Heart right ventricle (tissue), 16 donors: ENCODE data around the gene PRKN. TPM values are rescaled to one million over a fixed set of nuclear protein-coding genes. Genes with fewer than 3 reads are reported as not detected.
A peak's percentile ranks its signal among the peaks of the same experiment; 100 is the strongest.

Source experiments
- ATAC-seq, 8 donors: fragments of 200-7000 bp; cut with Tn5 transposase; one replicate each; pipeline ENCODE4 v1.9.1; 2020; ENCODE audit warnings: mild to moderate bottlenecking in 8 of 8, moderate library complexity in 8 of 8, moderate number of reproducible peaks in 1 of 8
- DNase-seq, 2 donors: peaks; one replicate each; pipeline ENCODE4 v3.0.0-alpha.2; 2020
- H3K27ac ChIP-seq, 10 donors: fragments of 200-600 bp; sonication (generic) in 2 of 10; one replicate each; pipeline versions ENCODE4 v1.5.0 to v1.8.0; 2020 to 2022; ENCODE audit warnings: mild to moderate bottlenecking in 3 of 10
- H3K27me3 ChIP-seq, 7 donors: fragments of 200-600 bp; one replicate each; pipeline ENCODE4 v1.8.0; 2021 to 2022; ENCODE audit warnings: mild to moderate bottlenecking in 2 of 7
- H3K36me3 ChIP-seq, 9 donors: fragments of 200-600 bp; sonication (generic) in 1 of 9; one replicate each; pipeline versions ENCODE4 v1.5.0 to v1.8.0; 2020 to 2022; ENCODE audit warnings: mild to moderate bottlenecking in 2 of 9
- H3K4me1 ChIP-seq, 9 donors: fragments of 200-600 bp; sonication (generic) in 1 of 9; one replicate each; pipeline versions ENCODE4 v1.5.0 to v1.8.0; 2020 to 2022; ENCODE audit warnings: mild to moderate bottlenecking in 4 of 9
- H3K4me3 ChIP-seq, 10 donors: fragments of 200-600 bp; sonication (generic) in 2 of 10; one replicate each; pipeline versions ENCODE4 v1.5.0 to v1.8.0; 2020 to 2022; ENCODE audit warnings: mild to moderate bottlenecking in 7 of 10, moderate library complexity in 2 of 10
- H3K9me3 ChIP-seq, 11 donors: fragments of 200-600 bp in 10 of 11; sonication (generic) in 2 of 11; one replicate each; pipeline versions ENCODE4 v1.5.0 to v1.8.0; 2013 to 2022; ENCODE audit warnings: mild to moderate bottlenecking in 2 of 11, control low read depth in 1 of 11, moderate library complexity in 1 of 11
- WGBS, 2 donors: extraction: QIAGEN DNeasy Blood & Tissue Kit; methylation state at CpG; one replicate each; pipeline ENCODE4 v1.1.7; 2013; ENCODE audit warnings: inconsistent platforms in 1 of 2; 5-methylcytosine and 5-hydroxymethylcytosine counted together
- intact Hi-C, 10 donors: fragments of 100-400 bp; cut with DNase I; formaldehyde crosslinking; loops; one replicate each; pipeline versions ENCODE4 v1.11.1 to v1.14.2; 2022
- polyA plus RNA-seq, 2 donors: library from polyadenylated mRNA; stranded (reverse); fragments of 200-250 nt; gene quantifications; one replicate each; pipeline ENCODE4 v1.2.3, GENCODE V29; 2013
- total RNA-seq, 10 donors: library from RNA; stranded (reverse); fragmentation: NEBNext Ultra II Directional in 3 of 10; extraction: Animal tissue kit (Norgen Biotek cat#: 25700) in 3 of 10; gene quantifications; one replicate each; pipeline versions ENCODE4 v1.2.1 to v1.2.4, GENCODE V29; 2021 to 2023
- TF ChIP-seq, protein P1 (sequence below), 9 donors: fragments of 200-600 bp; sonication (generic) in 2 of 9; IDR thresholded peaks; one replicate each; pipeline versions ENCODE4 v1.5.0 to v1.8.0; 2021 to 2022; ENCODE audit warnings: antibody characterized with exemption in 9 of 9, mild to moderate bottlenecking in 5 of 9, moderate library complexity in 1 of 9
- donor health status: Arrhythmogenic right ventricular cardiomyopathy.
- donor health status: ischemic (EF 13 %, LVEDD 7.1; RV severe dilation, severe dysfunction).
- donor health status: healthy with polysubstance abuse.
- donor health status: DM: no; HTN: yes; CAD: no.
- donor health status: DM: no; HTN: no; CAD: no.
- donor health status: ischemic (EF 25% LVEDD 6.9; RV normal size, moderate dysfunction).
- donor health status: ischemic (EF 25% LVEDD 5.7; RV mildly dilated, moderate dysfunction).
- donor health status: healthy.
- donor health status: DM: yes; HTN: yes; CAD: no.
- donor health status: Ischemic cardiomyopathy.
- donor health status: ischemic (EF 35%, LVEDD 5.7; RV mildly dilated, moderate dysfunction).
- donor health status: nonischemic (EF 11% LVEDD 7.7; RV severe dilation, severe dysfunction).
- donor health status: DM: yes; HTN: yes; CAD: no.
- donor health status: PGD.
- donor health status: ischemic (EF 29% LVEDD 5.4; RV normal size, mild dysfunction).
- donor health status: nonischemic (EF 23%, LVEDD 6.1; RV moderate dilation, normal function).

PRKN gene
- total and polyA plus RNA-seq, 12 donors = 2.3 to 27.7 (median 26.3) TPM

DNA sequence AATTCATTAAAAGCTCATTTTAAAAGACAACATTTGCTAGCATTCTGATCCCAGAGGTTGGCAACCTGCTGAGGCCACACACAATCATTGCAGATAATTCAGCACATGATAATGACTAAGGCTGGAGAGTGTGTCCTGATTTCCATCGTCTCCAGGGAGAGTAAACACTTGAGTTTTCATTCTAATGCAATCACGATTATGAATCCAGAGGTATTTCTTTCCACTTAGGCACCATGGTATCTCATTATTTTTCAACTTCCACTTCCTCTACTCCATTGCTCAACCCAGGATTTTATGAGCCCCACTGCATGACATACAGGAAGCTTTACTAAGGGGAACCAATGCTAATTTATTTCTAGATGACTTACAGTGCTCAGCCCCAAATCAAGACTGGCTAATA is 1179.9 kb downstream of the PRKN start:
- DNase-seq (no peak), ATAC-seq (peak in 1 of 8 donors; percentile 75)
- H3K4me1 ChIP-seq = peaks cover 0 to 11% (median 6%) of the 10 kb centered on the region in 9 donors
- no peaks in the 10 kb centered on the region for H3K36me3 ChIP-seq
- intact Hi-C loops = no loop called here
- H3K27me3 ChIP-seq = no peaks in the 10 kb centered on the region
- TF ChIP-seq, protein P1, sequence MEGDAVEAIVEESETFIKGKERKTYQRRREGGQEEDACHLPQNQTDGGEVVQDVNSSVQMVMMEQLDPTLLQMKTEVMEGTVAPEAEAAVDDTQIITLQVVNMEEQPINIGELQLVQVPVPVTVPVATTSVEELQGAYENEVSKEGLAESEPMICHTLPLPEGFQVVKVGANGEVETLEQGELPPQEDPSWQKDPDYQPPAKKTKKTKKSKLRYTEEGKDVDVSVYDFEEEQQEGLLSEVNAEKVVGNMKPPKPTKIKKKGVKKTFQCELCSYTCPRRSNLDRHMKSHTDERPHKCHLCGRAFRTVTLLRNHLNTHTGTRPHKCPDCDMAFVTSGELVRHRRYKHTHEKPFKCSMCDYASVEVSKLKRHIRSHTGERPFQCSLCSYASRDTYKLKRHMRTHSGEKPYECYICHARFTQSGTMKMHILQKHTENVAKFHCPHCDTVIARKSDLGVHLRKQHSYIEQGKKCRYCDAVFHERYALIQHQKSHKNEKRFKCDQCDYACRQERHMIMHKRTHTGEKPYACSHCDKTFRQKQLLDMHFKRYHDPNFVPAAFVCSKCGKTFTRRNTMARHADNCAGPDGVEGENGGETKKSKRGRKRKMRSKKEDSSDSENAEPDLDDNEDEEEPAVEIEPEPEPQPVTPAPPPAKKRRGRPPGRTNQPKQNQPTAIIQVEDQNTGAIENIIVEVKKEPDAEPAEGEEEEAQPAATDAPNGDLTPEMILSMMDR (IDR thresholded peaks at IDR 0.05) = no peak
- H3K27ac ChIP-seq = no peak overlapping the region
- H3K4me3 ChIP-seq = no peak overlapping the region
- WGBS, 2 donors = 9 to 18% methylated on average over 2 of the region's 2 CpGs
- peaks cover 0 to 3% (median 0%) of the 10 kb centered on the region in 11 donors for H3K9me3 ChIP-seq

DNA sequence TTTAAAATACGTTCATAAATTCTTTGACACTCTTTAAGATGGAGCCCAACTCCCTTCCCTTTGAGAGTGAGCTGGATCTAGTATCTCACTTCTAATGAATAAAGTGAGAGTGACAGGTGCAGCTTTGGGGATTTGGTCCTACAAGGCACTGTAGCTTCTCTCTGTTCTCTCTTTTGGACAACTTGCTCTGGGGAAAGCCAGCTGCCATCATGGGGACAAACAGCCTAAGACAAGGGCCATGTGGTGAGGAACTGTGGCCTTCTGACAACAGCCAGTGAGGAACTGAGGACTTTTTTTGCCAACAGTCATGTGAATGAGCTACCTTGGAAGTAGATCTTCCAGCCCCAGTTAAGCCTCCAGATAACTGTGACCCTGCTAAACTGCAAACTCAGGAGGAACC is 1180.9 kb downstream of the PRKN start:
- intact Hi-C loops = no loop called here
- TF ChIP-seq, protein P1 (IDR thresholded peaks at IDR 0.05) = no peak
- DNase-seq (no peak), ATAC-seq (no peak)
- 91 to 96% methylated on average over 1 of the region's 1 CpG for WGBS, 2 donors
- H3K4me1 ChIP-seq = peaks cover 0 to 11% (median 6%) of the 10 kb centered on the region in 9 donors
- no peaks in the 10 kb centered on the region for H3K27me3 ChIP-seq
- H3K27ac ChIP-seq = no peak overlapping the region
- H3K4me3 ChIP-seq = no peak overlapping the region
- H3K36me3 ChIP-seq = no peaks in the 10 kb centered on the region
- no peaks in the 10 kb centered on the region for H3K9me3 ChIP-seq

DNA sequence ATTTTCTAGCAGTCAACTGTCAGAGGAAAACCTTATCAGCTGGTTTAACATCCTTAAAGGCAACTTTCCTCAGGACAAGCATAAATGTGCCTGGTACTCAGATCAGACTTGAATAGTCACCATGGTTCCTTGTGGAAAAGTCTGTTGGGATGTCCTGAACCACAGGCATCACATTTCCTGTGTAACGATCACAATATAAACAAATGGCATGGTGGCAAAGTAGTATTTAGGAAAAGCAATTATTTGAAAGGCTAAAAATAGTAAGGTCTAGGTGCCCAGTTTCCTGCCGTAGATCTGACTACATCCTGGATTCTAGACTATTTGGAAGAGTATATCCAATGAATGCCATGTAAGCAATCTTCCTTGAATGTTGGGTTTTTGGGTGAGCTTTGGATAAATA is 1181.8 kb downstream of the PRKN start:
- Histone ChIP-seq H3K4me3 (no peak overlapping the region), H3K4me1 (peaks cover 0 to 11% (median 6%) of the 10 kb centered on the region in 9 donors), H3K9me3 (no peaks in the 10 kb centered on the region), H3K27me3 (no peaks in the 10 kb centered on the region), H3K36me3 (no peaks in the 10 kb centered on the region), H3K27ac (no peak overlapping the region)
- 57 to 63% methylated on average over 2 of the region's 2 CpGs for WGBS, 2 donors
- TF ChIP-seq, protein P1 (IDR thresholded peaks at IDR 0.05) = no peak
- ATAC-seq = no peak
- no peak for DNase-seq
- intact Hi-C loops = no loop called here

DNA sequence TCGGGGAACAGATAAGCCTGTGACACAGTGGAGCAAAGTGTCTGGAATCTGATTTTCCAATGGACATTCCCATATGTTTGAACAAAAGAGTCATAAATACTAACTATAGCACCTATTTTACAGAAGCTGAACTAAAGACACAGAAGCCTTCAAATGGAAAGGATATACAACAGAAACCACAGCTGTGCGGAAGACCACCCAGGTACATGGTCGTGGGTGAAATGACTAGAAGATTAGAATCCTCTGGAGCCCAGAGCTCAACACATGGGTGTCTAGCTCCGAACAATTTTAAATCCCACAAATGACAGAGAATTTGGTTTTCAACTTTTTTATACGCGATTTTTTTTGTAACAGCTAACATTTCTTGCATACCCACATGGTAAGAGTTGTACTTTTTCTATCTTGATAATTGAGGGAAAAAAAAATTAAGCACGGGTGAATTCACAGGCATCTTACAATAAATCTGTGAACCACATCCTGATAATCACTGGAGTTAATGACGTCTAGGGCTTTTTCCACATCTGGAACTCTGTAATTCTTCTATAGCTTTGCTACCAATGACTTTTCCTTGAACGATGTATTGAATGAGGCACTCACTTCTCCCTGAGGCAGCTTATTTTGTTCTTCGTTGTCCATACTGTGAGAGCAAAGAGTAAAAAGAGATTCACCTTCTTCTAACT is 1182.6 kb downstream of the PRKN start:
- TF ChIP-seq, protein P1 (IDR thresholded peaks at IDR 0.05) = no peak
- Histone ChIP-seq H3K27ac (no peak overlapping the region), H3K27me3 (no peaks in the 10 kb centered on the region), H3K36me3 (no peaks in the 10 kb centered on the region), H3K9me3 (no peaks in the 10 kb centered on the region), H3K4me1 (peaks cover 0 to 11% (median 6%) of the 10 kb centered on the region in 9 donors), H3K4me3 (no peak overlapping the region)
- ATAC-seq (no peak), DNase-seq (no peak)
- intact Hi-C loops = no loop called here
- 89 to 91% methylated on average over 10 of the region's 10 CpGs for WGBS, 2 donors
